Lower leg skin (tissue), 3 donors: ENCODE results near the gene NTRK2.

Source experiments
- CTCF ChIP-seq, 3 donors: fragments of 450-650 bp; IDR thresholded peaks; one replicate each; pipeline ENCODE4 v1.5.1; 2016; ENCODE audit warnings: antibody characterized with exemption in 3 of 3, mild to moderate bottlenecking in 3 of 3, moderate library complexity in 2 of 3
- POLR2A ChIP-seq, 2 donors: fragments of 450-650 bp; IDR thresholded peaks; one replicate each; pipeline ENCODE4 v1.6.1; 2016 to 2017; ENCODE audit warnings: antibody characterized with exemption in 2 of 2, mild to moderate bottlenecking in 1 of 2, moderate library complexity in 1 of 2

DNA sequence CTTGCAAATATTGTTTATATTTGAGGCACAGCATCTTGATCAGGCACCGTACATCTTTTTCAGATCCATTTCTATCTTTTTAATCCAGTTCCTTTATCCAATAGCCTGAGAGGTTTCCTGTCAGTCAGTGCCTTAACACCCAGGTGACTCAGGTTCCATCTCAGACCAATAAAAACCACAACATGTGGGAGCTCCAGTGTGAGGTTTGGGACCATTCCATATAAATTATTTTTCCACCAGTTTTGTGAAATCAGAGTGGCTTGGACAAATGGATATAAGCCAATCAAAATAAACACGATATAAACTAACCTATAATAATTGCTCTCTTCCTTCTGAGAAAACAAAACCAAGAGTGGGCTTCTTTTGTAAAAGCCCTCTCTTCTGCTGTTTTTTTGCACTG, 351.3 kb downstream of the NTRK2 start:
- TF ChIP-seq CTCF (IDR thresholded peaks at IDR 0.05), result no peak
- no peak for TF ChIP-seq POLR2A (IDR thresholded peaks at IDR 0.05)
